Endothelial cell of umbilical vein (primary cell): ENCODE results near the gene ATR. TPM values are rescaled to one million over a fixed set of nuclear protein-coding genes. Genes with fewer than 3 reads are reported as not detected.

Source experiments
- BruUV-seq: library from RNA; stranded (reverse); fragments of 400-500 nt; replicated peaks from 2 replicates; lab custom pipeline; 2021; lab: Mats Ljungman, UMichigan
- CTCF ChIA-PET: fragments of 300-600, 350-600 bp; sonication (Branson Sonifier 250); formaldehyde crosslinking; loops from one replicate; lab custom pipeline; 2021; ENCODE audit warnings: antibody characterized with exemption, inconsistent platforms; lab: Charles Lee
- POLR2A ChIA-PET: fragments of 300-600, 350-600 bp; sonication (Branson Sonifier 250); formaldehyde crosslinking; loops from one replicate; lab custom pipeline; 2021; ENCODE audit warnings: antibody characterized with exemption, inconsistent platforms; lab: Charles Lee
- DNase-seq: peaks from one replicate; pipeline ENCODE4 v3.0.0-alpha.2; 2011; ENCODE audit warnings: low read depth, low spot score
- FAIRE-seq: peaks from 2 replicates; lab custom pipeline; 2011; peaks lifted over from hg19 to GRCh38; lab: Jason Lieb, UNC
- H2AFZ ChIP-seq: 2 replicates; pipeline ENCODE4 v1.6.0; 2012; ENCODE audit warnings: low read depth, low read length, control low read depth, inconsistent platforms
- H3K27ac ChIP-seq: 2 replicates; pipeline ENCODE4 v1.5.1; 2011; ENCODE audit warnings: low read depth, mild to moderate bottlenecking, control low read depth, low read length, moderate library complexity; ENCODE audit not compliant: insufficient read depth
- H3K27me3 ChIP-seq, 2 experiments: 2 replicates each; pipeline versions ENCODE4 v1.6.0 to v1.6.1; 2011; ENCODE audit warnings: low read length in 2 of 2, mixed read lengths in 1 of 2; ENCODE audit not compliant: control insufficient read depth in 2 of 2, insufficient read depth in 2 of 2
- H3K36me3 ChIP-seq, 2 experiments: 2 replicates in 1 of 2; 3 replicates in 1 of 2; pipeline ENCODE4 v1.5.1; 2011; ENCODE audit warnings: low read length in 2 of 2, mild to moderate bottlenecking in 1 of 2, moderate library complexity in 1 of 2; ENCODE audit not compliant: control insufficient read depth in 2 of 2, insufficient read depth in 2 of 2; ENCODE audit errors: extremely low read depth in 1 of 2
- H3K4me1 ChIP-seq: 3 replicates; pipeline ENCODE4 v1.5.1; 2011; ENCODE audit warnings: mild to moderate bottlenecking, low read length; ENCODE audit not compliant: control insufficient read depth, insufficient read depth; ENCODE audit errors: extremely low read depth
- H3K4me2 ChIP-seq: 2 replicates; pipeline ENCODE4 v1.6.1; 2011; ENCODE audit warnings: low read length, control low read depth, mixed read lengths; ENCODE audit not compliant: insufficient read depth
- H3K4me3 ChIP-seq, 3 experiments: fragments of 200-600 bp in 1 of 3; sonication (generic), shearing (Covaris generic) in 1 of 3; replicated peaks in 1 of 3; 2 replicates each; pipeline ENCODE4 v1.5.1; 2011 to 2016; ENCODE audit warnings: control low read depth in 3 of 3, low read length in 3 of 3, mild to moderate bottlenecking in 2 of 3, inconsistent platforms in 1 of 3, low read depth in 1 of 3, moderate library complexity in 1 of 3; ENCODE audit not compliant: insufficient read depth in 1 of 3
- H3K79me2 ChIP-seq: 2 replicates; pipeline ENCODE4 v1.6.0; 2012; ENCODE audit warnings: low read length, inconsistent platforms; ENCODE audit not compliant: control insufficient read depth, insufficient read depth
- H3K9ac ChIP-seq: replicated peaks from 2 replicates; pipeline ENCODE3; 2011; ENCODE audit warnings: low read length, control low read depth; ENCODE audit not compliant: insufficient read depth; ENCODE audit errors: extremely low read depth
- H3K9me1 ChIP-seq: replicated peaks from 3 replicates; pipeline ENCODE4 v1.6.0; 2011; ENCODE audit warnings: mild to moderate bottlenecking, low read length; ENCODE audit not compliant: control insufficient read depth, insufficient read depth; ENCODE audit errors: extremely low read depth
- H3K9me3 ChIP-seq: replicated peaks from 2 replicates; pipeline ENCODE4 v1.5.1; 2012; ENCODE audit warnings: low read length, inconsistent platforms; ENCODE audit not compliant: control insufficient read depth, insufficient read depth
- H4K20me1 ChIP-seq: replicated peaks from 2 replicates; pipeline ENCODE3; 2011; ENCODE audit warnings: mild to moderate bottlenecking, low read length; ENCODE audit not compliant: control insufficient read depth, insufficient read depth; ENCODE audit errors: extremely low read depth
- CTCF ChIP-seq, 2 donors: IDR thresholded peaks; 1 replicate in 1 of 2; 2 replicates in 1 of 2; pipeline ENCODE4 v1.5.1; 2011; ENCODE audit warnings: low read length in 2 of 2, mild to moderate bottlenecking in 2 of 2, moderate library complexity in 2 of 2, control low read depth in 1 of 2, inconsistent platforms in 1 of 2, low read depth in 1 of 2; ENCODE audit not compliant: insufficient read depth in 1 of 2; ENCODE audit errors: extremely low read depth in 1 of 2
- EZH2 ChIP-seq: IDR thresholded peaks from 2 replicates; pipeline ENCODE4 v1.6.1; 2012; ENCODE audit warnings: borderline replicate concordance, low read depth, mild to moderate bottlenecking, moderate library complexity, low read length, inconsistent platforms; ENCODE audit not compliant: severe bottlenecking
- FOS ChIP-seq: IDR thresholded peaks from 2 replicates; pipeline ENCODE4 v1.6.1; 2011; ENCODE audit warnings: mild to moderate bottlenecking, low read length, moderate library complexity, borderline replicate concordance; ENCODE audit not compliant: insufficient read depth
- GATA2 ChIP-seq: IDR thresholded peaks from 2 replicates; pipeline ENCODE4 v1.7.0; 2011; ENCODE audit warnings: low read depth, mild to moderate bottlenecking, moderate library complexity, mixed read lengths, low read length; ENCODE audit not compliant: insufficient read length, insufficient read depth
- JUN ChIP-seq: IDR thresholded peaks from 2 replicates; pipeline ENCODE4 v1.6.1; 2011; ENCODE audit warnings: borderline replicate concordance, low read depth; ENCODE audit not compliant: insufficient read length, insufficient read depth
- MAX ChIP-seq: IDR thresholded peaks from 2 replicates; pipeline ENCODE4 v1.6.1; 2011; ENCODE audit not compliant: insufficient read depth, insufficient read length
- MYC ChIP-seq: IDR thresholded peaks from one replicate; pipeline ENCODE4 v1.6.1; 2011; ENCODE audit warnings: mild to moderate bottlenecking, low read depth, low read length
- POLR2A ChIP-seq: IDR thresholded peaks from 2 replicates; pipeline ENCODE4 v1.6.1; 2012; ENCODE audit warnings: low read depth, mild to moderate bottlenecking, control low read depth, low read length
- POLR2AphosphoS5 ChIP-seq: IDR thresholded peaks from 2 replicates; pipeline ENCODE4 v1.6.1; 2012; ENCODE audit warnings: low read depth, mild to moderate bottlenecking, control low read depth, low read length, moderate library complexity; ENCODE audit not compliant: insufficient read depth
- dilution Hi-C: fragments of 300-500 bp; cut with MboI; formaldehyde crosslinking; loops from one replicate; pipeline ENCODE4 v1.15.0; 2019; ENCODE audit warnings: low sequenced_read_pairs; ENCODE audit not compliant: extremely low pct_ligation_motif_present
- intact Hi-C: fragments of 100-400 bp; cut with micrococcal nuclease; formaldehyde crosslinking; loops from one replicate; pipeline ENCODE4 v1.10.0; 2022
- polyA plus RNA-seq, 4 experiments: library from polyadenylated mRNA; depleted of rRNA in 3 of 4; stranded (reverse) in 3 of 4; unstranded in 1 of 4; fragments of >200 nt; gene quantifications; 2 replicates each; pipeline versions ENCODE4 v1.2.1 to v1.2.3, GENCODE V29; 2011 to 2012; ENCODE audit warnings: missing spikeins in 1 of 4
- total RNA-seq: library from RNA; stranded (reverse); gene quantifications from 2 replicates; pipeline ENCODE4 v1.2.3, GENCODE V29; 2021

Gene ATR
- total and polyA plus RNA-seq, 2 donors (not counting 3 experiments of a cell fraction or from before 2014, with no cell fraction given) = 6.3 to 23.6 TPM

- no peaks in the 10 kb centered on the region for H3K36me3 ChIP-seq
- POLR2A ChIA-PET = no interaction called here
- TF ChIP-seq JUN (no peak), CTCF (IDR thresholded peaks at IDR 0.05; ENCODE audit: extremely low read depth in 1 of 2, insufficient read depth in 1 of 2, low read depth in 1 of 2, low read length in 2 of 2) (no peak), FOS (no peak), POLR2A (no peak), MYC (no peak), POLR2AphosphoS5 (no peak), MAX (no peak), EZH2 (no peak), GATA2 (no peak)
- no TSS peak for BruUV-seq
- no peaks in the 10 kb centered on the region for H3K79me2 ChIP-seq
- no peaks in the 10 kb centered on the region for H3K9me3 ChIP-seq
- DNase-seq = no peak
- no peak for FAIRE-seq
- H3K4me3 ChIP-seq = no peak overlapping the region
- CTCF ChIA-PET = interaction anchor here (1.1 to 1.5 kb wide), 2 partner anchors 215 to 222 kb away, joined by 3 read pairs; no protein-coding TSS in a partner anchor
- no peak overlapping the region for H3K9ac ChIP-seq
- H3K4me2 ChIP-seq = no peak overlapping the region
- peaks cover 8% of the 10 kb centered on the region for H3K4me1 ChIP-seq
- no peaks in the 10 kb centered on the region for H4K20me1 ChIP-seq
- no peak overlapping the region for H2AFZ ChIP-seq
- no peaks in the 10 kb centered on the region for H3K27me3 ChIP-seq
- no peak overlapping the region for H3K27ac ChIP-seq
- intact Hi-C loops = no loop called here
- H3K9me1 ChIP-seq = no peaks in the 10 kb centered on the region
- dilution Hi-C loops = no loop called here
Observed at GRCh38 chr3:142614059-142614626, 35.6 kb upstream of the ATR start.
